Mononuclear cell (primary cell): ENCODE results near the gene PERCC1. TPM values are rescaled to one million over a fixed set of nuclear protein-coding genes. Genes with fewer than 3 reads are reported as not detected.
"Not testable (repeated sequence)": the region's sequence is repeated elsewhere in the genome, so short reads cannot be mapped to it uniquely, and the experiment has no call there.

Source experiments
- H3K27me3 ChIP-seq: 2 replicates; pipeline ENCODE4 v1.6.0; 2011; ENCODE audit warnings: low read length, control low read depth; ENCODE audit not compliant: insufficient read depth
- H3K4me1 ChIP-seq: 2 replicates; pipeline ENCODE4 v1.5.1; 2011; ENCODE audit warnings: mild to moderate bottlenecking, low read length, control low read depth; ENCODE audit not compliant: insufficient read depth
- H3K4me3 ChIP-seq: 2 replicates; pipeline ENCODE4 v1.5.1; 2011; ENCODE audit warnings: mild to moderate bottlenecking, low read length, moderate library complexity
- H3K9me3 ChIP-seq: 2 replicates; pipeline ENCODE4 v1.5.1; 2011; ENCODE audit warnings: low read depth, mild to moderate bottlenecking, control low read depth, low read length
- total RNA-seq: library from RNA; depleted of rRNA; stranded (reverse); fragments of >200 nt; gene quantifications from one replicate; pipeline ENCODE4 v1.2.3, GENCODE V29; 2012

The PERCC1 gene
- total RNA-seq, 1 donor, result 0.84 TPM

- H3K9me3 ChIP-seq, result no peaks in the 10 kb centered on the region
- peaks cover 54% of the 10 kb centered on the region for H3K4me1 ChIP-seq
- H3K27me3 ChIP-seq, result no peaks in the 10 kb centered on the region
- H3K4me3 ChIP-seq, result peak within 1 kb of the TSS; percentile 66
Observed at GRCh38 chr16:1474796-1475551, 44.1 kb downstream of the PERCC1 start, which contains the start of gene CLCN7. Gene CLCN7, minus strand, starts transcription at chr16:1475028. Its CDS starts 54 bp downstream, at chr16:1474974.

GRCh38 chr16:1475552-1476114, 44.8 kb downstream of the PERCC1 start:
- no peaks in the 10 kb centered on the region for H3K9me3 ChIP-seq
- no peaks in the 10 kb centered on the region for H3K27me3 ChIP-seq
- H3K4me1 ChIP-seq, result peaks cover 54% of the 10 kb centered on the region
- H3K4me3 ChIP-seq, result peak overlapping the region; percentile 66

- H3K9me3 ChIP-seq, result no peaks in the 10 kb centered on the region
- peaks cover 51% of the 10 kb centered on the region for H3K4me1 ChIP-seq
- H3K4me3 ChIP-seq, result no peak overlapping the region
- H3K27me3 ChIP-seq, result no peaks in the 10 kb centered on the region
Observed at GRCh38 chr16:1477033-1477432, 46.2 kb downstream of the PERCC1 start.

- H3K4me3 ChIP-seq, H3K27me3 ChIP-seq, H3K9me3 ChIP-seq: not testable (repeated sequence)
- peaks cover 41% of the 10 kb centered on the region for H3K4me1 ChIP-seq
Observed at GRCh38 chr16:1478937-1479336, 48.1 kb downstream of the PERCC1 start.

- H3K4me1 ChIP-seq, result peaks cover 34% of the 10 kb centered on the region
- H3K9me3 ChIP-seq, result no peaks in the 10 kb centered on the region
- no peaks in the 10 kb centered on the region for H3K27me3 ChIP-seq
- no peak overlapping the region for H3K4me3 ChIP-seq
Observed at GRCh38 chr16:1481906-1482835, 51.3 kb downstream of the PERCC1 start.

Other genes with a start within 250 kb of the PERCC1 start
- not detected for gene TPSG1, start 205.8 kb upstream of the PERCC1 start, total RNA-seq
- not detected for gene TPSB2, start 200.9 kb upstream of the PERCC1 start, total RNA-seq
- gene TPSAB1, start 190.4 kb upstream of the PERCC1 start, total RNA-seq, result not detected
- gene TPSD1, start 175.0 kb upstream of the PERCC1 start, total RNA-seq, result not detected
- 108 TPM for gene UBE2I, start 121.4 kb upstream of the PERCC1 start, total RNA-seq
- 2.3 TPM for gene BAIAP3, start 97.4 kb upstream of the PERCC1 start, total RNA-seq
- gene TSR3, start 79.2 kb upstream of the PERCC1 start, total RNA-seq, result 21.3 TPM
- gene GNPTG, start 79.1 kb upstream of the PERCC1 start, total RNA-seq, result 29.8 TPM
- gene UNKL, start 16.4 kb upstream of the PERCC1 start, total RNA-seq, result 18.4 TPM
- 4.3 TPM for gene UQCC4, start 10.3 kb upstream of the PERCC1 start, total RNA-seq
- 0.21 TPM for gene CCDC154, start 13.5 kb downstream of the PERCC1 start, total RNA-seq
- 58.2 TPM for gene CLCN7, start 44.0 kb downstream of the PERCC1 start, total RNA-seq
- gene PTX4, start 57.9 kb downstream of the PERCC1 start, total RNA-seq, result not detected
- 10.2 TPM for gene TELO2, start 62.3 kb downstream of the PERCC1 start, total RNA-seq
- 12.6 TPM for gene TMEM204, start 102.6 kb downstream of the PERCC1 start, total RNA-seq
- gene IFT140, start 181.0 kb downstream of the PERCC1 start, total RNA-seq, result 2.3 TPM
- 11.2 TPM for gene CRAMP1, start 181.3 kb downstream of the PERCC1 start, total RNA-seq
- gene JPT2, start 247.2 kb downstream of the PERCC1 start, total RNA-seq, result 2.5 TPM